ENCODE data around the gene CD276.

DNA sequence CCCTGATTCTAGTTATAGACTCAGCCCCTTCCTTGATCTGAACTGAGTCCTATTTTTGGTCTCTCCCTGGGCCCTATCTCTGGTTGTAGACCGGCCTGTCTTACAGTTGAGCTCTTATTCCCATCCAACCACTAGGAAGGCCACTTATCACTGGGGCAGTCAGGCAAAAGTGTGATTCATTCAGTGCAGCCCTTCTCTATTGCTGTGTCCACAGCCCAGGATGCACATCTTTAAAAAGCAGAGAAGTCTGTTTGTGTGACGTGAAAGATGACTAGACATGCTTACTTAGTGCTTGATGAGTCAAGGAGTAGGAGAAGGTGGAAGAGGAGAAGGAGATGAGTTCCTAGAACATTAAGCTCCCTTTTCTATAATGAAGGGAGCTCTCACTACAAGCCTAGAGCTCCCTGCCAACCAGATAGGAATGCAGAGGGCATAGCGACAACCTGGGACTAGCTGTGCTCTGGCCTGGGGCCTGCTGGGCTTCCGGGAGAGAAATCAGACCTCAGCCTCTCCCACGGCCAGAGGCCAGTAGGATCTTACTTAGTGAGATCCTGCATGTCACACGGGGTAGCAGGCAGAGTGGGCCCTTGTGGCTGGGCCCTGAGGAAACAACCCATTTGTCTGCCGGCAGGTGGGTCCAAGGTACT lies 43.3 kb downstream of the CD276 start:
- TF ChIP-seq CTCF (IDR thresholded peaks at IDR 0.05) = no peak
- no peak for TF ChIP-seq POLR2A (IDR thresholded peaks at IDR 0.05)
- TF ChIP-seq POLR2AphosphoS5 (IDR thresholded peaks at IDR 0.05) = no peak
